Measurements from ENCODE around the gene DSCAML1. TPM values are rescaled to one million over a fixed set of nuclear protein-coding genes. Genes with fewer than 3 reads are reported as not detected.

The DSCAML1 gene
- total and polyA plus RNA-seq, 2 of the 8 experiments (the other 6 are each of a cell fraction or from before 2014, with no cell fraction given) = 0.19 to 0.24 TPM

- Histone ChIP-seq H3K27me3 (replicated peaks in 1 of 4; ENCODE audit: control insufficient read depth in 3 of 4, extremely low read depth in 1 of 4, insufficient read depth in 3 of 4, low read length in 3 of 4) (no peaks in the 10 kb centered on the region; a peak in 1 of 7 replicates), H2BK20ac (ENCODE audit: low read length) (no peak overlapping the region), H3K4me3 (ENCODE audit: extremely low read depth in 1 of 4, insufficient read depth in 2 of 4, low read depth in 3 of 4, low read length in 4 of 4) (no peak overlapping the region), H4K5ac (ENCODE audit: insufficient read length, low read depth, low read length) (no peak overlapping the region), H3K9ac (replicated peaks in 1 of 4; ENCODE audit: extremely low read depth in 1 of 4, low read depth in 3 of 4, low read length in 3 of 4) (no peak overlapping the region), H3K36me3 (ENCODE audit: control insufficient read depth in 2 of 4, insufficient read depth in 4 of 4, low read length in 3 of 4) (no peaks in the 10 kb centered on the region), H3K79me1 (ENCODE audit: low read depth, low read length) (no peaks in the 10 kb centered on the region), H3K79me2 (ENCODE audit: control insufficient read depth in 1 of 2, insufficient read depth in 2 of 2, low read length in 2 of 2) (no peaks in the 10 kb centered on the region), H3K56ac (replicated peaks; ENCODE audit: insufficient read length, low read depth, low read length) (no peak overlapping the region), H4K20me1 (replicated peaks in 1 of 2; ENCODE audit: control insufficient read depth in 1 of 2, insufficient read depth in 2 of 2, low read length in 2 of 2) (no peaks in the 10 kb centered on the region), H3K23me2 (ENCODE audit: low read depth, low read length) (peaks cover 2% of the 10 kb centered on the region; the same call in 1 of the 2 replicates), H2BK12ac (ENCODE audit: low read depth, low read length) (no peak overlapping the region), H3K23ac (ENCODE audit: insufficient read length) (no peak overlapping the region), H3K18ac (ENCODE audit: extremely low read depth, low read length) (no peak overlapping the region), H2AFZ (ENCODE audit: low read length) (no peak overlapping the region), H2AK5ac (ENCODE audit: low read depth, low read length) (no peak overlapping the region), H4K8ac (ENCODE audit: extremely low read depth, insufficient read depth, low read length) (no peak overlapping the region; the same call in 1 of the 2 replicates), H3K4me1 (replicated peaks in 1 of 4; ENCODE audit: control insufficient read depth in 3 of 4, insufficient read depth in 4 of 4, low read length in 3 of 4) (no peaks in the 10 kb centered on the region; a peak in 1 of 7 replicates), H2BK15ac (ENCODE audit: low read length) (no peak overlapping the region), H3K4me2 (ENCODE audit: insufficient read depth in 1 of 2, low read depth in 2 of 2, low read length in 2 of 2) (no peak overlapping the region), H2BK120ac (replicated peaks; ENCODE audit: low read depth, low read length) (no peak overlapping the region), H3K4ac (replicated peaks; ENCODE audit: insufficient read length, low read depth, low read length) (no peak overlapping the region), H3K9me3 (ENCODE audit: insufficient read depth in 2 of 2, low read depth in 1 of 2, low read length in 1 of 2) (no peaks in the 10 kb centered on the region), H3K14ac (ENCODE audit: insufficient read length) (no peak overlapping the region), H4K91ac (replicated peaks; ENCODE audit: insufficient read length, low read length) (no peak overlapping the region), H2BK5ac (ENCODE audit: low read depth, low read length) (no peak overlapping the region), H3K27ac (ENCODE audit: low read depth, low read length) (no peak overlapping the region)
- WGBS, 2 experiments (ENCODE audit: extremely low coverage in 1 of 2, insufficient coverage in 1 of 2, insufficient read length in 1 of 2, insufficient replicate concordance in 2 of 2, low coverage in 1 of 2, low lambda C conversion rate in 2 of 2, missing lambda C conversion rate in 1 of 2) = 87% methylated on average over 11 of the region's 11 CpGs; no CpG with 5 or more reads in 1 of the 2 experiments
- no peak for FAIRE-seq
- POLR2A ChIA-PET (ENCODE audit: partially characterized antibody) = interaction anchor here (0.6 kb wide), 1 partner anchor 224 kb away, joined by 3 read pairs; no protein-coding TSS in a partner anchor
- CTCF ChIA-PET (ENCODE audit: partially characterized antibody) = interaction anchor here (0.6 to 2.4 kb wide), 16 partner anchors 10 to 330 kb away, joined by 3 to 30 read pairs (median 3); no protein-coding TSS in a partner anchor
- no peak for DNase-seq (ENCODE audit: low read depth in 1 of 2, low spot score in 2 of 2)
- TF ChIP-seq RAD21 (IDR thresholded peaks at IDR 0.05 in 1 of 2, conservative IDR thresholded peaks at IDR 0.05 in 1 of 2; ENCODE audit: low read depth in 2 of 2, low read length in 2 of 2) (0 out of 4 replicates have a peak, but pooled peaks of 1 of the 2 experiments have one; percentile 8), ATF3 (IDR thresholded peaks at IDR 0.05; ENCODE audit: insufficient read depth, low read depth, low read length) (no peak), SIN3A (conservative IDR thresholded peaks at IDR 0.05 in 1 of 2, IDR thresholded peaks at IDR 0.05 in 1 of 2; ENCODE audit: low read depth in 1 of 2, low read length in 2 of 2) (no peak), TAF1 (IDR thresholded peaks at IDR 0.05; ENCODE audit: low read depth, low read length) (no peak), YY1 (IDR thresholded peaks at IDR 0.05; ENCODE audit: low read depth, low read length) (no peak), SIX5 (IDR thresholded peaks at IDR 0.05; ENCODE audit: low read depth, low read length) (no peak), TEAD4 (IDR thresholded peaks at IDR 0.05; ENCODE audit: low read depth, low read length) (no peak), SP1 (IDR thresholded peaks at IDR 0.05; ENCODE audit: low read depth, low read length) (no peak), POLR2A (IDR thresholded peaks at IDR 0.05; ENCODE audit: control extremely low read depth in 1 of 2, low read depth in 2 of 2, low read length in 2 of 2) (no peak), POLR2AphosphoS5 (IDR thresholded peaks at IDR 0.05; ENCODE audit: low read depth, low read length) (no peak)
- TF ChIP-seq, protein P1, sequence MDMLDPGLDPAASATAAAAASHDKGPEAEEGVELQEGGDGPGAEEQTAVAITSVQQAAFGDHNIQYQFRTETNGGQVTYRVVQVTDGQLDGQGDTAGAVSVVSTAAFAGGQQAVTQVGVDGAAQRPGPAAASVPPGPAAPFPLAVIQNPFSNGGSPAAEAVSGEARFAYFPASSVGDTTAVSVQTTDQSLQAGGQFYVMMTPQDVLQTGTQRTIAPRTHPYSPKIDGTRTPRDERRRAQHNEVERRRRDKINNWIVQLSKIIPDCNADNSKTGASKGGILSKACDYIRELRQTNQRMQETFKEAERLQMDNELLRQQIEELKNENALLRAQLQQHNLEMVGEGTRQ (IDR thresholded peaks at IDR 0.05; ENCODE audit: low read length) = no peak
Observed at GRCh38 chr11:117631336-117632140, 165.5 kb downstream of the DSCAML1 start.

All from H1 (cell line).